Thyroid gland (tissue), 4 donors: Measurements from ENCODE around the gene ZNF200. TPM values are rescaled to one million over a fixed set of nuclear protein-coding genes. Genes with fewer than 3 reads are reported as not detected.

Source experiments
- DNase-seq, 2 donors: peaks; one replicate each; pipeline ENCODE4 v3.0.0-alpha.2; 2019
- H3K27ac ChIP-seq, 3 donors: fragments of 200-600 bp; sonication (generic); 1 replicate in 2 of 3; 2 replicates in 1 of 3; pipeline ENCODE4 v1.5.1; 2016 to 2019; ENCODE audit warnings: mild to moderate bottlenecking in 1 of 3, moderate library complexity in 1 of 3
- H3K27me3 ChIP-seq: fragments of 200-600 bp; sonication (generic); one replicate; pipeline ENCODE4 v1.5.1; 2019
- H3K36me3 ChIP-seq, 2 donors: fragments of 200-600 bp; sonication (generic); one replicate each; pipeline ENCODE4 v1.5.1; 2016 to 2019
- H3K4me1 ChIP-seq, 2 donors: fragments of 200-600 bp; sonication (generic); one replicate each; pipeline ENCODE4 v1.5.1; 2017 to 2019
- H3K4me3 ChIP-seq, 3 donors: fragments of 200-600 bp; sonication (generic); replicated peaks in 1 of 3; 1 replicate in 2 of 3; 2 replicates in 1 of 3; pipeline ENCODE4 v1.5.1; 2016; ENCODE audit warnings: mild to moderate bottlenecking in 1 of 3
- H3K9me3 ChIP-seq: fragments of 200-600 bp; sonication (generic); one replicate; pipeline ENCODE4 v1.5.1; 2017
- POLR2A ChIP-seq, 2 donors: fragments of 450-650 bp; IDR thresholded peaks; one replicate each; pipeline ENCODE4 v1.6.1; 2017; ENCODE audit warnings: antibody characterized with exemption in 2 of 2, mild to moderate bottlenecking in 2 of 2, moderate library complexity in 1 of 2
- WGBS, 2 donors: methylation state at CpG; one replicate each; pipeline ENCODE4 v1.1.5; 2017; 5-methylcytosine and 5-hydroxymethylcytosine counted together
- intact Hi-C: fragments of 100-400 bp; cut with DNase I; formaldehyde crosslinking; loops from one replicate; pipeline ENCODE4 v1.15.1; 2023
- total RNA-seq, 4 donors: library from RNA; depleted of rRNA; stranded (reverse); fragments of >200 nt; gene quantifications; one replicate each; pipeline ENCODE4 v1.2.3, GENCODE V29; 2016
- TF ChIP-seq, protein P1 (sequence below), 6 experiments: fragments of 200-600 bp in 3 of 6; fragments of 450-650 bp in 3 of 6; sonication (generic) in 3 of 6; IDR thresholded peaks; one replicate each; pipeline ENCODE4 v1.5.1; 2016 to 2019; ENCODE audit warnings: antibody characterized with exemption in 6 of 6, mild to moderate bottlenecking in 2 of 6, inconsistent platforms in 1 of 6, moderate library complexity in 1 of 6

Gene ZNF200
- total RNA-seq, 4 donors from 2014 or later = 6.4 to 10.8 (median 9.4) TPM

GRCh38 chr16:3192476-3193019, 42.4 kb downstream of the ZNF200 start:
- intact Hi-C loops = no loop called here
- no peak overlapping the region for H3K27ac ChIP-seq
- TF ChIP-seq, protein P1, sequence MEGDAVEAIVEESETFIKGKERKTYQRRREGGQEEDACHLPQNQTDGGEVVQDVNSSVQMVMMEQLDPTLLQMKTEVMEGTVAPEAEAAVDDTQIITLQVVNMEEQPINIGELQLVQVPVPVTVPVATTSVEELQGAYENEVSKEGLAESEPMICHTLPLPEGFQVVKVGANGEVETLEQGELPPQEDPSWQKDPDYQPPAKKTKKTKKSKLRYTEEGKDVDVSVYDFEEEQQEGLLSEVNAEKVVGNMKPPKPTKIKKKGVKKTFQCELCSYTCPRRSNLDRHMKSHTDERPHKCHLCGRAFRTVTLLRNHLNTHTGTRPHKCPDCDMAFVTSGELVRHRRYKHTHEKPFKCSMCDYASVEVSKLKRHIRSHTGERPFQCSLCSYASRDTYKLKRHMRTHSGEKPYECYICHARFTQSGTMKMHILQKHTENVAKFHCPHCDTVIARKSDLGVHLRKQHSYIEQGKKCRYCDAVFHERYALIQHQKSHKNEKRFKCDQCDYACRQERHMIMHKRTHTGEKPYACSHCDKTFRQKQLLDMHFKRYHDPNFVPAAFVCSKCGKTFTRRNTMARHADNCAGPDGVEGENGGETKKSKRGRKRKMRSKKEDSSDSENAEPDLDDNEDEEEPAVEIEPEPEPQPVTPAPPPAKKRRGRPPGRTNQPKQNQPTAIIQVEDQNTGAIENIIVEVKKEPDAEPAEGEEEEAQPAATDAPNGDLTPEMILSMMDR (IDR thresholded peaks at IDR 0.05) = no peak
- no peak for TF ChIP-seq POLR2A (IDR thresholded peaks at IDR 0.05)
- WGBS, 2 donors = 36 to 59% methylated on average over 15 to 31 of the region's 36 CpGs
- peaks cover 58% of the 10 kb centered on the region for H3K27me3 ChIP-seq
- H3K9me3 ChIP-seq = no peaks in the 10 kb centered on the region
- no peak overlapping the region for H3K4me3 ChIP-seq
- no peaks in the 10 kb centered on the region for H3K36me3 ChIP-seq
- H3K4me1 ChIP-seq = peaks cover 7 to 16% of the 10 kb centered on the region in 2 donors
- DNase-seq = no peak

GRCh38 chr16:3190949-3191353, 44.0 kb downstream of the ZNF200 start:
- Histone ChIP-seq H3K27me3 (peaks cover 58% of the 10 kb centered on the region), H3K9me3 (no peaks in the 10 kb centered on the region), H3K27ac (no peak overlapping the region), H3K4me1 (peaks cover 7 to 16% of the 10 kb centered on the region in 2 donors), H3K4me3 (no peak overlapping the region), H3K36me3 (no peaks in the 10 kb centered on the region)
- TF ChIP-seq, protein P1 (IDR thresholded peaks at IDR 0.05) = no peak
- no peak for TF ChIP-seq POLR2A (IDR thresholded peaks at IDR 0.05)
- 10 to 11% methylated on average over 16 of the region's 16 CpGs for WGBS, 2 donors
- intact Hi-C loops = no loop called here
- DNase-seq = no peak

- no peak overlapping the region for H3K4me3 ChIP-seq
- no peak overlapping the region for H3K27ac ChIP-seq
- intact Hi-C loops = no loop called here
- peaks cover 7 to 16% of the 10 kb centered on the region in 2 donors for H3K4me1 ChIP-seq
- no peaks in the 10 kb centered on the region for H3K9me3 ChIP-seq
- DNase-seq = no peak
- 7 to 17% methylated on average over 11 of the region's 11 CpGs for WGBS, 2 donors
- H3K36me3 ChIP-seq = no peaks in the 10 kb centered on the region
- H3K27me3 ChIP-seq = peaks cover 55% of the 10 kb centered on the region
- TF ChIP-seq, protein P1 (IDR thresholded peaks at IDR 0.05) = no peak
- TF ChIP-seq POLR2A (IDR thresholded peaks at IDR 0.05) = no peak
Measured at GRCh38 chr16:3189869-3190268, 45.1 kb downstream of the ZNF200 start.

- Histone ChIP-seq H3K27me3 (peaks cover 58% of the 10 kb centered on the region), H3K4me1 (peaks cover 7 to 16% of the 10 kb centered on the region in 2 donors), H3K9me3 (no peaks in the 10 kb centered on the region), H3K4me3 (no peak overlapping the region), H3K27ac (no peak overlapping the region), H3K36me3 (no peaks in the 10 kb centered on the region)
- TF ChIP-seq POLR2A (IDR thresholded peaks at IDR 0.05) = no peak
- TF ChIP-seq, protein P1 (IDR thresholded peaks at IDR 0.05) = no peak
- intact Hi-C loops = no loop called here
- no peak for DNase-seq
- 4 to 5% methylated on average over 25 to 42 of the region's 61 CpGs for WGBS, 2 donors
Measured at GRCh38 chr16:3188925-3189825, 45.8 kb downstream of the ZNF200 start.

DNA sequence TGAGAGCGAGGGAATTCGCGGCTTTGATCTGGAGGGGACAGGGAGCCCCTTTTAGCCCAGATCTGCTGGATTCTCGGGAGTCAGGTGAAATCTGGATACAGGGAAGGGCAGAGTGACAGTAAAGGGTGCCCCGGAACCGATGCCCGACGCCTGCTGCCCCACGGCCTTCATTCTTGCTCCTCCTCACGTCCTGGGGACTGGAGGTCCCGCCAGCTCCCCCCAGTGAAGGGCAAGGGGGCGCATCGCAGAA, 46.4 kb downstream of the ZNF200 start:
- H3K27ac ChIP-seq = no peak overlapping the region
- no peaks in the 10 kb centered on the region for H3K36me3 ChIP-seq
- H3K4me3 ChIP-seq = no peak overlapping the region
- no peaks in the 10 kb centered on the region for H3K9me3 ChIP-seq
- intact Hi-C loops = no loop called here
- peaks cover 7 to 18% of the 10 kb centered on the region in 2 donors for H3K4me1 ChIP-seq
- 0% methylated on average over 6 of the region's 13 CpGs for WGBS, 2 donors
- no peak for DNase-seq
- H3K27me3 ChIP-seq = peaks cover 58% of the 10 kb centered on the region
- TF ChIP-seq, protein P1 (IDR thresholded peaks at IDR 0.05) = no peak
- no peak for TF ChIP-seq POLR2A (IDR thresholded peaks at IDR 0.05)
